H1 (cell line): ENCODE results near the gene CHRD. TPM values are rescaled to one million over a fixed set of nuclear protein-coding genes. Genes with fewer than 3 reads are reported as not detected.

ENCODE experiments used
- CHD1 ChIP-seq: IDR thresholded peaks from 2 replicates; pipeline ENCODE4 v1.6.1; 2012; ENCODE audit warnings: low read depth, low read length, improper control_type of control experiment
- CHD7 ChIP-seq: fragments of 300-600 bp; sonication (generic); IDR thresholded peaks from 2 replicates; pipeline ENCODE4 v1.7.1; 2012; ENCODE audit warnings: low read length, moderate library complexity, mild to moderate bottlenecking, inconsistent platforms; ENCODE audit not compliant: insufficient replicate concordance
- EP300 ChIP-seq, 2 experiments: IDR thresholded peaks; 1 replicate in 1 of 2; 2 replicates in 1 of 2; pipeline ENCODE4 v1.6.1; 2011 to 2012; ENCODE audit warnings: low read depth in 2 of 2, low read length in 2 of 2, mild to moderate bottlenecking in 2 of 2, borderline replicate concordance in 1 of 2, inconsistent platforms in 1 of 2, moderate library complexity in 1 of 2
- HDAC6 ChIP-seq: IDR thresholded peaks from one replicate; pipeline ENCODE4 v1.7.1; 2012; ENCODE audit warnings: low read depth, mild to moderate bottlenecking, inconsistent platforms, low read length, moderate library complexity
- POLR2A ChIP-seq, 2 experiments: IDR thresholded peaks; 1 replicate in 1 of 2; 2 replicates in 1 of 2; pipeline ENCODE4 v1.6.1; 2011; ENCODE audit warnings: low read depth in 2 of 2, low read length in 2 of 2, mild to moderate bottlenecking in 2 of 2; ENCODE audit errors: control extremely low read depth in 1 of 2
- RXRA ChIP-seq: IDR thresholded peaks from 2 replicates; pipeline ENCODE4 v1.6.1; 2011; ENCODE audit warnings: low read depth, mild to moderate bottlenecking, low read length, moderate library complexity; ENCODE audit not compliant: insufficient read depth
- SIX5 ChIP-seq: IDR thresholded peaks from 2 replicates; pipeline ENCODE4 v1.6.1; 2011; ENCODE audit warnings: mild to moderate bottlenecking, low read depth, low read length
- polyA plus RNA-seq, 7 experiments: library from polyadenylated mRNA; depleted of rRNA in 3 of 7; stranded (reverse) in 5 of 7; unstranded in 2 of 7; fragments of >200 nt in 5 of 7; fragments of 200-250 nt in 2 of 7; gene quantifications; 1 replicate in 5 of 7; 2 replicates in 1 of 7; 4 replicates in 1 of 7; pipeline versions ENCODE4 v1.2.1 to v1.2.3, GENCODE V29; 2011 to 2013; ENCODE audit warnings: missing spikeins in 2 of 7, mixed read lengths in 2 of 7
- total RNA-seq: library from RNA; stranded (reverse); fragmentation: NEBNext Ultra II Directional; extraction: Animal tissue kit (Norgen Biotek cat#: 25700); gene quantifications from 2 replicates; pipeline ENCODE4 v1.2.1, GENCODE V29; 2021

CHRD gene
- total and polyA plus RNA-seq, 2 of the 8 experiments (the other 6 are each of a cell fraction or from before 2014, with no cell fraction given): 0.62 to 0.86 TPM

GRCh38 chr3:184423561-184423960 is 43.7 kb downstream of the CHRD start (continued):
- TF ChIP-seq CHD7: no peak
- TF ChIP-seq POLR2A (IDR thresholded peaks at IDR 0.05; ENCODE audit: control extremely low read depth in 1 of 2, low read depth in 2 of 2, low read length in 2 of 2): no peak
- TF ChIP-seq SIX5: no peak
- TF ChIP-seq EP300 (IDR thresholded peaks at IDR 0.05; ENCODE audit: borderline replicate concordance in 1 of 2, low read depth in 2 of 2, low read length in 2 of 2): no peak
- TF ChIP-seq HDAC6: no peak
- TF ChIP-seq CHD1: no peak
- no peak for TF ChIP-seq RXRA
